Keratinocyte (primary cell): ENCODE data around the gene GPSM1.

Experiments used
- CTCF ChIP-seq, 3 experiments: IDR thresholded peaks in 1 of 3; conservative IDR thresholded peaks in 1 of 3; optimal IDR thresholded peaks in 1 of 3; 2 replicates in 2 of 3; 3 replicates in 1 of 3; pipeline versions ENCODE3 to v1.5.1; 2011; ENCODE audit warnings: low read length in 3 of 3, mild to moderate bottlenecking in 3 of 3, moderate library complexity in 2 of 3, control low read depth in 1 of 3, inconsistent platforms in 1 of 3; ENCODE audit not compliant: insufficient read depth in 2 of 3; ENCODE audit errors: extremely low read depth in 1 of 3
- EZH2 ChIP-seq: IDR thresholded peaks from one replicate; pipeline ENCODE4 v1.6.1; 2012; ENCODE audit warnings: inconsistent platforms, mild to moderate bottlenecking, low read length, moderate library complexity

- no peak for TF ChIP-seq CTCF (optimal IDR thresholded peaks at IDR 0.05 in 1 of 3, IDR thresholded peaks at IDR 0.05 in 1 of 3, conservative IDR thresholded peaks at IDR 0.05 in 1 of 3; ENCODE audit: extremely low read depth in 1 of 3, insufficient read depth in 2 of 3, low read length in 3 of 3)
- no peak for TF ChIP-seq EZH2
Measured at GRCh38 chr9:136343884-136344269, 16.5 kb downstream of the GPSM1 start.
